DOHH2 (cell line): ENCODE results near the gene COA5.
A peak's percentile ranks its signal among the peaks of the same experiment; 100 is the strongest.

Source experiments
- EZH2phosphoT487 ChIP-seq: fragments of 200-600 bp; sonication (generic); IDR thresholded peaks from 2 replicates; pipeline ENCODE4 v1.6.1; 2017; ENCODE audit warnings: borderline replicate concordance, mild to moderate bottlenecking, antibody characterized with exemption, low read length, moderate library complexity, mixed read lengths
- TF ChIP-seq, protein P1 (sequence below): fragments of 200-600 bp; sonication (generic); IDR thresholded peaks from one replicate; pipeline ENCODE4 v1.5.1; 2014; ENCODE audit warnings: antibody characterized with exemption, mild to moderate bottlenecking, low read depth, low read length; ENCODE audit not compliant: poor library complexity, severe bottlenecking

DNA sequence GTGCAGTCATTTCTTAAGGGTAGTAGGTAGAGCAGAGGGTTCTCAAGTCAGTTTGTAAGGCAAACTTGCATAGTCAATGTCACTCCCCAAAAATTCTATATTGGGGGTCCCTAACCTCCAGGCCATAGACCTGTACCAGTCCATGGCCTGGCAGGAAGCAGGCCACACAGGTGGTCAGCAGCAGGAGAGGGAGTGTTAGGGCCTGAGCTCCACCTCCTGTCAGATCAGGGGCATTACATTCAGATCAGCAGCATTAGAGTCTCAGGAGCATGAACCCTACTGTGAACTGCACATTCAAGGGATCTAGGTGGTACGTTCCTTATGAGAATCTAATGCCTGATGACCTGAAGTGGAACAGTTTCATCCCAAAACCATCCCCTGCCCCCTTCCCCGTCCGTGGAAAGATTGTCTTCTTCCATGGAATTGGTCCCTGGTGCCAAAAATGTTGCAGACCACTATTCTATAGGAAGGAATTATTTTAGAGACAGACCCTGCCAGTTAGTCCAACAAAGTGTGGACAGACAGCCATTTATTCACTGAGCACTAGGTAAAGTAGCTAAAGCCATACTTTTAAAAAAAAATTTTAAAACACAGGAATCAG is 6.7 kb downstream of the COA5 start:
- TF ChIP-seq, protein P1, sequence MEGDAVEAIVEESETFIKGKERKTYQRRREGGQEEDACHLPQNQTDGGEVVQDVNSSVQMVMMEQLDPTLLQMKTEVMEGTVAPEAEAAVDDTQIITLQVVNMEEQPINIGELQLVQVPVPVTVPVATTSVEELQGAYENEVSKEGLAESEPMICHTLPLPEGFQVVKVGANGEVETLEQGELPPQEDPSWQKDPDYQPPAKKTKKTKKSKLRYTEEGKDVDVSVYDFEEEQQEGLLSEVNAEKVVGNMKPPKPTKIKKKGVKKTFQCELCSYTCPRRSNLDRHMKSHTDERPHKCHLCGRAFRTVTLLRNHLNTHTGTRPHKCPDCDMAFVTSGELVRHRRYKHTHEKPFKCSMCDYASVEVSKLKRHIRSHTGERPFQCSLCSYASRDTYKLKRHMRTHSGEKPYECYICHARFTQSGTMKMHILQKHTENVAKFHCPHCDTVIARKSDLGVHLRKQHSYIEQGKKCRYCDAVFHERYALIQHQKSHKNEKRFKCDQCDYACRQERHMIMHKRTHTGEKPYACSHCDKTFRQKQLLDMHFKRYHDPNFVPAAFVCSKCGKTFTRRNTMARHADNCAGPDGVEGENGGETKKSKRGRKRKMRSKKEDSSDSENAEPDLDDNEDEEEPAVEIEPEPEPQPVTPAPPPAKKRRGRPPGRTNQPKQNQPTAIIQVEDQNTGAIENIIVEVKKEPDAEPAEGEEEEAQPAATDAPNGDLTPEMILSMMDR = peak; percentile 74
- no peak for TF ChIP-seq EZH2phosphoT487
